Liver (tissue), 9 donors: ENCODE measurements around the gene DDX4. TPM values are rescaled to one million over a fixed set of nuclear protein-coding genes. Genes with fewer than 3 reads are reported as not detected.

ENCODE experiments used
- DNase-seq: peaks from one replicate; pipeline ENCODE4 v3.0.0-alpha.2; 2017; ENCODE audit warnings: low spot score
- H3K27ac ChIP-seq, 2 donors: one replicate each; pipeline ENCODE4 v1.7.0; 2013; ENCODE audit warnings: inconsistent platforms in 2 of 2, low read length in 2 of 2, control low read depth in 1 of 2, low read depth in 1 of 2, mild to moderate bottlenecking in 1 of 2
- H3K27me3 ChIP-seq, 4 donors: one replicate each; pipeline versions ENCODE4 v1.6.1 to v1.7.0; 2013; ENCODE audit warnings: low read length in 3 of 4, inconsistent platforms in 1 of 4, mild to moderate bottlenecking in 1 of 4, moderate library complexity in 1 of 4; ENCODE audit not compliant: control insufficient read depth in 4 of 4, insufficient read depth in 4 of 4
- H3K36me3 ChIP-seq, 4 donors: one replicate each; pipeline versions ENCODE4 v1.6.1 to v1.7.0; 2013; ENCODE audit warnings: low read length in 3 of 4, mild to moderate bottlenecking in 3 of 4, low read depth in 1 of 4, moderate library complexity in 1 of 4; ENCODE audit not compliant: control insufficient read depth in 4 of 4, insufficient read depth in 3 of 4
- H3K4me1 ChIP-seq, 4 donors: one replicate each; pipeline versions ENCODE4 v1.6.1 to v1.7.0; 2013; ENCODE audit warnings: low read length in 3 of 4, mild to moderate bottlenecking in 3 of 4, moderate library complexity in 1 of 4; ENCODE audit not compliant: control insufficient read depth in 4 of 4, insufficient read depth in 4 of 4
- H3K4me3 ChIP-seq, 3 donors: one replicate each; pipeline versions ENCODE4 v1.6.1 to v1.7.0; 2013; ENCODE audit warnings: low read length in 3 of 3, control low read depth in 1 of 3, low read depth in 1 of 3, mild to moderate bottlenecking in 1 of 3
- H3K9ac ChIP-seq, 2 donors: one replicate each; pipeline ENCODE4 v1.7.0; 2013; ENCODE audit warnings: low read length in 2 of 2, mild to moderate bottlenecking in 2 of 2, moderate library complexity in 2 of 2, control low read depth in 1 of 2, low read depth in 1 of 2
- H3K9me3 ChIP-seq, 4 donors: one replicate each; pipeline versions ENCODE4 v1.6.1 to v1.7.0; 2013; ENCODE audit warnings: low read length in 3 of 4; ENCODE audit not compliant: control insufficient read depth in 4 of 4
- EGR1 ChIP-seq, 2 donors: IDR thresholded peaks; 2 replicates each; pipeline ENCODE4 v1.6.1; 2016 to 2018; ENCODE audit warnings: antibody characterized with exemption in 2 of 2, low read depth in 2 of 2
- FOXA1 ChIP-seq: IDR thresholded peaks from 2 replicates; pipeline ENCODE4 v1.6.1; 2016; ENCODE audit warnings: antibody characterized with exemption
- HNF4A ChIP-seq, 2 donors: conservative IDR thresholded peaks; 2 replicates each; pipeline ENCODE4 v1.6.1; 2016; ENCODE audit warnings: antibody characterized with exemption in 2 of 2, mild to moderate bottlenecking in 2 of 2
- HNF4G ChIP-seq: IDR thresholded peaks from 2 replicates; pipeline ENCODE4 v1.6.1; 2016; ENCODE audit warnings: antibody characterized with exemption
- JUND ChIP-seq, 2 donors: IDR thresholded peaks; 2 replicates each; pipeline ENCODE4 v1.6.1; 2016; ENCODE audit warnings: antibody characterized with exemption in 2 of 2
- RAD21 ChIP-seq, 2 donors: IDR thresholded peaks; 2 replicates each; pipeline ENCODE4 v1.6.1; 2016; ENCODE audit warnings: antibody characterized with exemption in 2 of 2, mild to moderate bottlenecking in 2 of 2
- RXRA ChIP-seq, 2 donors: IDR thresholded peaks; 2 replicates each; pipeline ENCODE4 v1.6.1; 2017 to 2018; ENCODE audit warnings: antibody characterized with exemption in 2 of 2, mild to moderate bottlenecking in 1 of 2
- SP1 ChIP-seq: IDR thresholded peaks from 2 replicates; pipeline ENCODE4 v1.6.1; 2018; ENCODE audit warnings: antibody characterized with exemption, mild to moderate bottlenecking
- TAF1 ChIP-seq: conservative IDR thresholded peaks from 2 replicates; pipeline ENCODE4 v1.6.1; 2016; ENCODE audit warnings: antibody characterized with exemption, mild to moderate bottlenecking
- YY1 ChIP-seq: IDR thresholded peaks from 2 replicates; pipeline ENCODE4 v1.6.1; 2016; ENCODE audit warnings: antibody characterized with exemption, mild to moderate bottlenecking
- WGBS: extraction: QIAGEN DNeasy Blood & Tissue Kit; methylation state at CpG from one replicate; pipeline ENCODE4 v1.1.7; 2013; 5-methylcytosine and 5-hydroxymethylcytosine counted together
- polyA plus RNA-seq, 2 donors: library from polyadenylated mRNA; stranded (reverse) in 1 of 2; unstranded in 1 of 2; fragments of 200-250 nt in 1 of 2; fragments of >200 nt in 1 of 2; fragmentation: Nextera tagmentation in 1 of 2; extraction: Ambion mirVana in 1 of 2; gene quantifications; one replicate each; pipeline versions ENCODE4 v1.2.1 to v1.2.3, GENCODE V29; 2013 to 2015
- total RNA-seq, 2 donors: library from RNA; depleted of rRNA; stranded (reverse); fragments of >200 nt; gene quantifications; one replicate each; pipeline ENCODE4 v1.2.3, GENCODE V29; 2014
- TF ChIP-seq, protein P1 (sequence below): IDR thresholded peaks from 2 replicates; pipeline ENCODE4 v1.6.1; 2016; ENCODE audit warnings: antibody characterized with exemption, mild to moderate bottlenecking
- TF ChIP-seq, protein P2 (sequence below): fragments of 150-350 bp; IDR thresholded peaks from 2 replicates; pipeline ENCODE4 v1.5.1; 2017; ENCODE audit warnings: improper control_type of control experiment, low read depth, low read length; ENCODE audit not compliant: missing input control
- TF ChIP-seq, protein P3 (sequence below): IDR thresholded peaks from 2 replicates; pipeline ENCODE4 v1.6.1; 2016; ENCODE audit warnings: antibody characterized with exemption
- TF ChIP-seq, protein P4 (sequence below): IDR thresholded peaks from 2 replicates; pipeline ENCODE4 v1.6.1; 2016; ENCODE audit warnings: antibody characterized with exemption
- donor health status: healthy.
- donor health status: healthy.
- donor health status: healthy.
- donor health status: healthy.
- donor health status: healthy.

Gene DDX4
- total and polyA plus RNA-seq, 4 donors = not detected

DNA sequence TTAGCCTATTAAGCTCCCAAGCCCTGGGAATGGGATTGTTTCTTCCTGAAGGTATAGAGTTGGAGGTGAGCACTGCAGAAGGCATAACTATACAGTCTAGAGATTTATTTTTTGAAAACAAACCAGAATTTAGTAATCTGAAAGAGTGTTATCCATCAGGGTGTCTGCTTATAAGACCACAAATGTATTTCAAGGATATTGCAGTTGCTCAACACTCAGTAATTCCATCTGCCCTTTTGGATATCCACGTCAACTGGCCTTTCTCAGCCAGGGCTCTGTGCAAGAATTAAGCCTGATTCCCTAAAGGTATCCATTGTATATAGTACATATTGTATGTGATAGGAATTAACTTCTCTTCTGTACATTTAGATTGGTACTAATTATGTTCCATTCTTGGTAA lies 98.3 kb downstream of the DDX4 start:
- Histone ChIP-seq H3K36me3 (no peaks in the 10 kb centered on the region), H3K9me3 (no peaks in the 10 kb centered on the region), H3K9ac (no peak overlapping the region), H3K27ac (no peak overlapping the region), H3K27me3 (no peaks in the 10 kb centered on the region), H3K4me3 (no peak overlapping the region), H3K4me1 (no peaks in the 10 kb centered on the region)
- no peak for DNase-seq
- WGBS = 89% methylated on average over 1 of the region's 1 CpG
- TF ChIP-seq, protein P1, sequence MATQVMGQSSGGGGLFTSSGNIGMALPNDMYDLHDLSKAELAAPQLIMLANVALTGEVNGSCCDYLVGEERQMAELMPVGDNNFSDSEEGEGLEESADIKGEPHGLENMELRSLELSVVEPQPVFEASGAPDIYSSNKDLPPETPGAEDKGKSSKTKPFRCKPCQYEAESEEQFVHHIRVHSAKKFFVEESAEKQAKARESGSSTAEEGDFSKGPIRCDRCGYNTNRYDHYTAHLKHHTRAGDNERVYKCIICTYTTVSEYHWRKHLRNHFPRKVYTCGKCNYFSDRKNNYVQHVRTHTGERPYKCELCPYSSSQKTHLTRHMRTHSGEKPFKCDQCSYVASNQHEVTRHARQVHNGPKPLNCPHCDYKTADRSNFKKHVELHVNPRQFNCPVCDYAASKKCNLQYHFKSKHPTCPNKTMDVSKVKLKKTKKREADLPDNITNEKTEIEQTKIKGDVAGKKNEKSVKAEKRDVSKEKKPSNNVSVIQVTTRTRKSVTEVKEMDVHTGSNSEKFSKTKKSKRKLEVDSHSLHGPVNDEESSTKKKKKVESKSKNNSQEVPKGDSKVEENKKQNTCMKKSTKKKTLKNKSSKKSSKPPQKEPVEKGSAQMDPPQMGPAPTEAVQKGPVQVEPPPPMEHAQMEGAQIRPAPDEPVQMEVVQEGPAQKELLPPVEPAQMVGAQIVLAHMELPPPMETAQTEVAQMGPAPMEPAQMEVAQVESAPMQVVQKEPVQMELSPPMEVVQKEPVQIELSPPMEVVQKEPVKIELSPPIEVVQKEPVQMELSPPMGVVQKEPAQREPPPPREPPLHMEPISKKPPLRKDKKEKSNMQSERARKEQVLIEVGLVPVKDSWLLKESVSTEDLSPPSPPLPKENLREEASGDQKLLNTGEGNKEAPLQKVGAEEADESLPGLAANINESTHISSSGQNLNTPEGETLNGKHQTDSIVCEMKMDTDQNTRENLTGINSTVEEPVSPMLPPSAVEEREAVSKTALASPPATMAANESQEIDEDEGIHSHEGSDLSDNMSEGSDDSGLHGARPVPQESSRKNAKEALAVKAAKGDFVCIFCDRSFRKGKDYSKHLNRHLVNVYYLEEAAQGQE = no peak
- TF ChIP-seq EGR1 (IDR thresholded peaks at IDR 0.05; ENCODE audit: low read depth in 2 of 2) = no peak
- no peak for TF ChIP-seq HNF4G

DNA sequence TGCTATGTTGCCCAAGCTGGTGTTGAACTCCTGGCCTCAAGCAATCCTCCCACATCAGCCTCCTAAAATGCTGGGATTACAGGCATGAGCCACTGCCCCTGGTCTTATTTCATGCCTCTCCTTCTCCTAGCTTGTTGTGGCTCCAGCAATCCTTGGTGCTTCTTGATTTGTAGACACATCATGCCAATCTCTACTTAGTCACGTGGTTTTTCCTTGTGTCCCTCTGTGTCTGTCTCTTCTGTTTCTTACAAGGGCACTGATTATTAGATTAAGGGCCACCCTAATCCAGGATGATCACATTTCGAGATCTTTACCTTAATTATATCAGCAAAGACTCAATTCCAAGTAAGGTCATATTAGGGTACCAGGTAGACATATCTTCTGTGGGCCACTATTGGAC lies 104.1 kb downstream of the DDX4 start:
- no peak for DNase-seq
- H3K27me3 ChIP-seq = no peaks in the 10 kb centered on the region
- no peak overlapping the region for H3K4me3 ChIP-seq
- no peaks in the 10 kb centered on the region for H3K36me3 ChIP-seq
- no peaks in the 10 kb centered on the region for H3K4me1 ChIP-seq
- no peak overlapping the region for H3K9ac ChIP-seq
- H3K27ac ChIP-seq = no peak overlapping the region
- no peak for TF ChIP-seq HNF4G
- TF ChIP-seq, protein P2, sequence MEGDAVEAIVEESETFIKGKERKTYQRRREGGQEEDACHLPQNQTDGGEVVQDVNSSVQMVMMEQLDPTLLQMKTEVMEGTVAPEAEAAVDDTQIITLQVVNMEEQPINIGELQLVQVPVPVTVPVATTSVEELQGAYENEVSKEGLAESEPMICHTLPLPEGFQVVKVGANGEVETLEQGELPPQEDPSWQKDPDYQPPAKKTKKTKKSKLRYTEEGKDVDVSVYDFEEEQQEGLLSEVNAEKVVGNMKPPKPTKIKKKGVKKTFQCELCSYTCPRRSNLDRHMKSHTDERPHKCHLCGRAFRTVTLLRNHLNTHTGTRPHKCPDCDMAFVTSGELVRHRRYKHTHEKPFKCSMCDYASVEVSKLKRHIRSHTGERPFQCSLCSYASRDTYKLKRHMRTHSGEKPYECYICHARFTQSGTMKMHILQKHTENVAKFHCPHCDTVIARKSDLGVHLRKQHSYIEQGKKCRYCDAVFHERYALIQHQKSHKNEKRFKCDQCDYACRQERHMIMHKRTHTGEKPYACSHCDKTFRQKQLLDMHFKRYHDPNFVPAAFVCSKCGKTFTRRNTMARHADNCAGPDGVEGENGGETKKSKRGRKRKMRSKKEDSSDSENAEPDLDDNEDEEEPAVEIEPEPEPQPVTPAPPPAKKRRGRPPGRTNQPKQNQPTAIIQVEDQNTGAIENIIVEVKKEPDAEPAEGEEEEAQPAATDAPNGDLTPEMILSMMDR = no peak
- TF ChIP-seq HNF4A (conservative IDR thresholded peaks at IDR 0.05) = no peak
- TF ChIP-seq FOXA1 = no peak
- TF ChIP-seq, protein P1 = no peak
- TF ChIP-seq YY1 = no peak
- TF ChIP-seq SP1 = no peak
- TF ChIP-seq, protein P3, sequence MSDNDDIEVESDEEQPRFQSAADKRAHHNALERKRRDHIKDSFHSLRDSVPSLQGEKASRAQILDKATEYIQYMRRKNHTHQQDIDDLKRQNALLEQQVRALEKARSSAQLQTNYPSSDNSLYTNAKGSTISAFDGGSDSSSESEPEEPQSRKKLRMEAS = no peak
- TF ChIP-seq RAD21 (IDR thresholded peaks at IDR 0.05) = no peak
- no peak for TF ChIP-seq RXRA (IDR thresholded peaks at IDR 0.05)
- TF ChIP-seq JUND (IDR thresholded peaks at IDR 0.05) = no peak
- TF ChIP-seq, protein P4, sequence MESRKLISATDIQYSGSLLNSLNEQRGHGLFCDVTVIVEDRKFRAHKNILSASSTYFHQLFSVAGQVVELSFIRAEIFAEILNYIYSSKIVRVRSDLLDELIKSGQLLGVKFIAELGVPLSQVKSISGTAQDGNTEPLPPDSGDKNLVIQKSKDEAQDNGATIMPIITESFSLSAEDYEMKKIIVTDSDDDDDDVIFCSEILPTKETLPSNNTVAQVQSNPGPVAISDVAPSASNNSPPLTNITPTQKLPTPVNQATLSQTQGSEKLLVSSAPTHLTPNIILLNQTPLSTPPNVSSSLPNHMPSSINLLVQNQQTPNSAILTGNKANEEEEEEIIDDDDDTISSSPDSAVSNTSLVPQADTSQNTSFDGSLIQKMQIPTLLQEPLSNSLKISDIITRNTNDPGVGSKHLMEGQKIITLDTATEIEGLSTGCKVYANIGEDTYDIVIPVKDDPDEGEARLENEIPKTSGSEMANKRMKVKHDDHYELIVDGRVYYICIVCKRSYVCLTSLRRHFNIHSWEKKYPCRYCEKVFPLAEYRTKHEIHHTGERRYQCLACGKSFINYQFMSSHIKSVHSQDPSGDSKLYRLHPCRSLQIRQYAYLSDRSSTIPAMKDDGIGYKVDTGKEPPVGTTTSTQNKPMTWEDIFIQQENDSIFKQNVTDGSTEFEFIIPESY = no peak
- no peak for TF ChIP-seq TAF1
- peaks cover 0 to 2% (median 0%) of the 10 kb centered on the region in 4 donors for H3K9me3 ChIP-seq
- 79% methylated on average over 2 of the region's 2 CpGs for WGBS
